ENCODE data around the gene CEACAM18. TPM values are rescaled to one million over a fixed set of nuclear protein-coding genes. Genes with fewer than 3 reads are reported as not detected.

Gene CEACAM18
- total RNA-seq, 1 donor from 2014 or later: not detected

- no peak for TF ChIP-seq CTCF (conservative IDR thresholded peaks at IDR 0.05)
- no peak for DNase-seq (ENCODE audit: extremely low spot score, unreplicated experiment)
- peaks cover 17% of the 10 kb centered on the region for H3K27me3 Mint-ChIP-seq
Measured at GRCh38 chr19:51448411-51449016, 29.8 kb upstream of the CEACAM18 start.

GRCh38 chr19:51450730-51451307 lies 27.5 kb upstream of the CEACAM18 start:
- H3K4me3 Mint-ChIP-seq: no peak overlapping the region
- no peaks in the 10 kb centered on the region for H3K4me1 Mint-ChIP-seq (ENCODE audit: unreplicated experiment)
- H3K36me3 Mint-ChIP-seq: no peaks in the 10 kb centered on the region
- peaks cover 5% of the 10 kb centered on the region for H3K9me3 Mint-ChIP-seq
- DNase-seq (ENCODE audit: extremely low spot score, unreplicated experiment): no peak
- H3K27me3 Mint-ChIP-seq: peaks cover 17% of the 10 kb centered on the region
- H3K27ac Mint-ChIP-seq: no peak overlapping the region
- no peak for TF ChIP-seq CTCF (conservative IDR thresholded peaks at IDR 0.05)

More at GRCh38 chr19:51448411-51449016, 29.8 kb upstream of the CEACAM18 start:
- no peak overlapping the region for H3K4me3 Mint-ChIP-seq
- H3K4me1 Mint-ChIP-seq (ENCODE audit: unreplicated experiment): no peaks in the 10 kb centered on the region
- H3K36me3 Mint-ChIP-seq: no peaks in the 10 kb centered on the region
- H3K27ac Mint-ChIP-seq: no peak overlapping the region
- H3K9me3 Mint-ChIP-seq: peaks cover 5% of the 10 kb centered on the region

GRCh38 chr19:51456541-51457290 lies 21.6 kb upstream of the CEACAM18 start:
- H3K36me3 Mint-ChIP-seq: no peaks in the 10 kb centered on the region
- H3K9me3 Mint-ChIP-seq: no peaks in the 10 kb centered on the region
- TF ChIP-seq CTCF (conservative IDR thresholded peaks at IDR 0.05): no peak
- DNase-seq (ENCODE audit: extremely low spot score, unreplicated experiment): peak; percentile 34
- no peak overlapping the region for H3K4me3 Mint-ChIP-seq
- H3K27ac Mint-ChIP-seq: no peak overlapping the region
- H3K27me3 Mint-ChIP-seq: peaks cover 19% of the 10 kb centered on the region
- no peaks in the 10 kb centered on the region for H3K4me1 Mint-ChIP-seq (ENCODE audit: unreplicated experiment)

- no peaks in the 10 kb centered on the region for H3K4me1 Mint-ChIP-seq (ENCODE audit: unreplicated experiment)
- TF ChIP-seq CTCF (conservative IDR thresholded peaks at IDR 0.05): no peak
- no peak overlapping the region for H3K27ac Mint-ChIP-seq
- peak; percentile 62 for DNase-seq (ENCODE audit: extremely low spot score, unreplicated experiment)
- H3K27me3 Mint-ChIP-seq: peaks cover 22% of the 10 kb centered on the region
- no peak overlapping the region for H3K4me3 Mint-ChIP-seq
- H3K9me3 Mint-ChIP-seq: no peaks in the 10 kb centered on the region
- H3K36me3 Mint-ChIP-seq: no peaks in the 10 kb centered on the region
Measured at GRCh38 chr19:51457351-51458013, 20.9 kb upstream of the CEACAM18 start.

- TF ChIP-seq CTCF (conservative IDR thresholded peaks at IDR 0.05): no peak
- peaks cover 27% of the 10 kb centered on the region for H3K27me3 Mint-ChIP-seq
- no peak within 1 kb of the TSS for H3K4me3 Mint-ChIP-seq
- no peaks in the 10 kb centered on the region for H3K9me3 Mint-ChIP-seq
- H3K4me1 Mint-ChIP-seq (ENCODE audit: unreplicated experiment): no peaks in the 10 kb centered on the region
- peak; percentile 43 for DNase-seq (ENCODE audit: extremely low spot score, unreplicated experiment)
- no peaks in the 10 kb centered on the region for H3K36me3 Mint-ChIP-seq
- H3K27ac Mint-ChIP-seq: no peak within 1 kb of the TSS
Measured at GRCh38 chr19:51458051-51458645, 20.2 kb upstream of the CEACAM18 start, which contains the start of gene SIGLEC8. TSS of gene SIGLEC8 (minus strand) at chr19:51458454. CDS start at chr19:51458387, 67 bp downstream.

Measured in type B pancreatic cell (in vitro differentiated cells).